Liver (tissue), 9 donors: ENCODE data around the gene PDZD2. TPM values are rescaled to one million over a fixed set of nuclear protein-coding genes. Genes with fewer than 3 reads are reported as not detected.
"Not testable (repeated sequence)": the region's sequence is repeated elsewhere in the genome, so short reads cannot be mapped to it uniquely, and the experiment has no call there.

ENCODE experiments used
- DNase-seq: peaks from one replicate; pipeline ENCODE4 v3.0.0-alpha.2; 2017; ENCODE audit warnings: low spot score
- H3K27ac ChIP-seq, 2 donors: one replicate each; pipeline ENCODE4 v1.7.0; 2013; ENCODE audit warnings: inconsistent platforms in 2 of 2, low read length in 2 of 2, control low read depth in 1 of 2, low read depth in 1 of 2, mild to moderate bottlenecking in 1 of 2
- H3K27me3 ChIP-seq, 4 donors: one replicate each; pipeline versions ENCODE4 v1.6.1 to v1.7.0; 2013; ENCODE audit warnings: low read length in 3 of 4, inconsistent platforms in 1 of 4, mild to moderate bottlenecking in 1 of 4, moderate library complexity in 1 of 4; ENCODE audit not compliant: control insufficient read depth in 4 of 4, insufficient read depth in 4 of 4
- H3K36me3 ChIP-seq, 4 donors: one replicate each; pipeline versions ENCODE4 v1.6.1 to v1.7.0; 2013; ENCODE audit warnings: low read length in 3 of 4, mild to moderate bottlenecking in 3 of 4, low read depth in 1 of 4, moderate library complexity in 1 of 4; ENCODE audit not compliant: control insufficient read depth in 4 of 4, insufficient read depth in 3 of 4
- H3K4me1 ChIP-seq, 4 donors: one replicate each; pipeline versions ENCODE4 v1.6.1 to v1.7.0; 2013; ENCODE audit warnings: low read length in 3 of 4, mild to moderate bottlenecking in 3 of 4, moderate library complexity in 1 of 4; ENCODE audit not compliant: control insufficient read depth in 4 of 4, insufficient read depth in 4 of 4
- H3K4me3 ChIP-seq, 3 donors: one replicate each; pipeline versions ENCODE4 v1.6.1 to v1.7.0; 2013; ENCODE audit warnings: low read length in 3 of 3, control low read depth in 1 of 3, low read depth in 1 of 3, mild to moderate bottlenecking in 1 of 3
- H3K9ac ChIP-seq, 2 donors: one replicate each; pipeline ENCODE4 v1.7.0; 2013; ENCODE audit warnings: low read length in 2 of 2, mild to moderate bottlenecking in 2 of 2, moderate library complexity in 2 of 2, control low read depth in 1 of 2, low read depth in 1 of 2
- H3K9me3 ChIP-seq, 4 donors: one replicate each; pipeline versions ENCODE4 v1.6.1 to v1.7.0; 2013; ENCODE audit warnings: low read length in 3 of 4; ENCODE audit not compliant: control insufficient read depth in 4 of 4
- EGR1 ChIP-seq, 2 donors: IDR thresholded peaks; 2 replicates each; pipeline ENCODE4 v1.6.1; 2016 to 2018; ENCODE audit warnings: antibody characterized with exemption in 2 of 2, low read depth in 2 of 2
- GABPA ChIP-seq, 2 donors: IDR thresholded peaks in 1 of 2; conservative IDR thresholded peaks in 1 of 2; 2 replicates each; pipeline ENCODE4 v1.6.1; 2016; ENCODE audit warnings: antibody characterized with exemption in 2 of 2, mild to moderate bottlenecking in 1 of 2, moderate library complexity in 1 of 2
- HNF4A ChIP-seq, 2 donors: conservative IDR thresholded peaks; 2 replicates each; pipeline ENCODE4 v1.6.1; 2016; ENCODE audit warnings: antibody characterized with exemption in 2 of 2, mild to moderate bottlenecking in 2 of 2
- MAX ChIP-seq: IDR thresholded peaks from 2 replicates; pipeline ENCODE4 v1.6.1; 2016; ENCODE audit warnings: antibody characterized with exemption
- NR2F2 ChIP-seq: IDR thresholded peaks from 2 replicates; pipeline ENCODE4 v1.6.1; 2016; ENCODE audit warnings: antibody characterized with exemption
- RAD21 ChIP-seq, 2 donors: IDR thresholded peaks; 2 replicates each; pipeline ENCODE4 v1.6.1; 2016; ENCODE audit warnings: antibody characterized with exemption in 2 of 2, mild to moderate bottlenecking in 2 of 2
- RXRA ChIP-seq, 2 donors: IDR thresholded peaks; 2 replicates each; pipeline ENCODE4 v1.6.1; 2017 to 2018; ENCODE audit warnings: antibody characterized with exemption in 2 of 2, mild to moderate bottlenecking in 1 of 2
- SP1 ChIP-seq: IDR thresholded peaks from 2 replicates; pipeline ENCODE4 v1.6.1; 2018; ENCODE audit warnings: antibody characterized with exemption, mild to moderate bottlenecking
- TAF1 ChIP-seq: conservative IDR thresholded peaks from 2 replicates; pipeline ENCODE4 v1.6.1; 2016; ENCODE audit warnings: antibody characterized with exemption, mild to moderate bottlenecking
- YY1 ChIP-seq: IDR thresholded peaks from 2 replicates; pipeline ENCODE4 v1.6.1; 2016; ENCODE audit warnings: antibody characterized with exemption, mild to moderate bottlenecking
- ZBTB33 ChIP-seq: IDR thresholded peaks from 2 replicates; pipeline ENCODE4 v1.6.1; 2016; ENCODE audit warnings: antibody characterized with exemption
- WGBS: extraction: QIAGEN DNeasy Blood & Tissue Kit; methylation state at CpG from one replicate; pipeline ENCODE4 v1.1.7; 2013; 5-methylcytosine and 5-hydroxymethylcytosine counted together
- polyA plus RNA-seq, 2 donors: library from polyadenylated mRNA; stranded (reverse) in 1 of 2; unstranded in 1 of 2; fragments of 200-250 nt in 1 of 2; fragments of >200 nt in 1 of 2; fragmentation: Nextera tagmentation in 1 of 2; extraction: Ambion mirVana in 1 of 2; gene quantifications; one replicate each; pipeline versions ENCODE4 v1.2.1 to v1.2.3, GENCODE V29; 2013 to 2015
- total RNA-seq, 2 donors: library from RNA; depleted of rRNA; stranded (reverse); fragments of >200 nt; gene quantifications; one replicate each; pipeline ENCODE4 v1.2.3, GENCODE V29; 2014
- TF ChIP-seq, protein P1 (sequence below): fragments of 150-350 bp; IDR thresholded peaks from 2 replicates; pipeline ENCODE4 v1.5.1; 2017; ENCODE audit warnings: improper control_type of control experiment, low read depth, low read length; ENCODE audit not compliant: missing input control
- TF ChIP-seq, protein P2 (sequence below): IDR thresholded peaks from 2 replicates; pipeline ENCODE4 v1.6.1; 2016; ENCODE audit warnings: antibody characterized with exemption
- donor health status: healthy.
- donor health status: healthy.
- donor health status: healthy.
- donor health status: healthy.
- donor health status: healthy.

PDZD2 gene
- total and polyA plus RNA-seq, 4 donors: 0.27 to 1.1 (median 0.54) TPM

GRCh38 chr5:31771500-31771899, 132.6 kb downstream of the PDZD2 start:
- Histone ChIP-seq H3K9ac (no peak overlapping the region), H3K27me3 (peaks cover 0 to 4% (median 0%) of the 10 kb centered on the region in 4 donors), H3K36me3 (no peaks in the 10 kb centered on the region), H3K9me3 (no peaks in the 10 kb centered on the region), H3K27ac (no peak overlapping the region), H3K4me3 (no peak overlapping the region), H3K4me1 (no peaks in the 10 kb centered on the region)
- 88% methylated on average over 2 of the region's 2 CpGs for WGBS
- no peak for DNase-seq
- no peak for TF ChIP-seq MAX
- TF ChIP-seq GABPA (IDR thresholded peaks at IDR 0.05 in 1 of 2, conservative IDR thresholded peaks at IDR 0.05 in 1 of 2): no peak
- no peak for TF ChIP-seq SP1
- no peak for TF ChIP-seq YY1
- no peak for TF ChIP-seq RXRA (IDR thresholded peaks at IDR 0.05)

DNA sequence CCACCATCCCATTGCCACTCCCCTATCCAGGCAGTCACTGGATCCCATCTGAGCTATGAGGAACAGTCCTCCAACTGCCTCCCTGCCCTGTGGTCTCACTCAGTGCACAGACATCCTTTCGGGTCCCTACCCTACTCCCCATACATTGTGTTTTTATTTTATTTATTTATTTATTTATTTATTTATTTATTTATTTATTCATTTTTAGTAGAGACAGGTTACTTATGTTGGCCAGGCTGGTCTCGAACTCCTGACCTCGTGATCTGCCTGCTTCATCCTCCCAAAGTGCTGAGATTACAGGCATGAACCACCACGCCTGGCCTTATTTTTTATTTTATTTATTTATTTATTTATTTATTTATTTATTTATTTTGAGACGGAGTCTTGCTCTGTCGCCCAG, 137.4 kb downstream of the PDZD2 start:
- WGBS: 91% methylated on average over 6 of the region's 6 CpGs
- H3K27me3 ChIP-seq, H3K36me3 ChIP-seq, H3K4me3 ChIP-seq, H3K4me1 ChIP-seq, H3K9me3 ChIP-seq, DNase-seq, H3K27ac ChIP-seq, H3K9ac ChIP-seq: not testable (repeated sequence)

GRCh38 chr5:31776976-31777651, 138.2 kb downstream of the PDZD2 start:
- DNase-seq: no peak
- Histone ChIP-seq H3K27ac (no peak overlapping the region), H3K36me3 (no peaks in the 10 kb centered on the region), H3K9me3 (no peaks in the 10 kb centered on the region), H3K9ac (no peak overlapping the region), H3K4me1 (no peaks in the 10 kb centered on the region), H3K4me3 (no peak overlapping the region), H3K27me3 (no peaks in the 10 kb centered on the region)
- TF ChIP-seq, protein P1, sequence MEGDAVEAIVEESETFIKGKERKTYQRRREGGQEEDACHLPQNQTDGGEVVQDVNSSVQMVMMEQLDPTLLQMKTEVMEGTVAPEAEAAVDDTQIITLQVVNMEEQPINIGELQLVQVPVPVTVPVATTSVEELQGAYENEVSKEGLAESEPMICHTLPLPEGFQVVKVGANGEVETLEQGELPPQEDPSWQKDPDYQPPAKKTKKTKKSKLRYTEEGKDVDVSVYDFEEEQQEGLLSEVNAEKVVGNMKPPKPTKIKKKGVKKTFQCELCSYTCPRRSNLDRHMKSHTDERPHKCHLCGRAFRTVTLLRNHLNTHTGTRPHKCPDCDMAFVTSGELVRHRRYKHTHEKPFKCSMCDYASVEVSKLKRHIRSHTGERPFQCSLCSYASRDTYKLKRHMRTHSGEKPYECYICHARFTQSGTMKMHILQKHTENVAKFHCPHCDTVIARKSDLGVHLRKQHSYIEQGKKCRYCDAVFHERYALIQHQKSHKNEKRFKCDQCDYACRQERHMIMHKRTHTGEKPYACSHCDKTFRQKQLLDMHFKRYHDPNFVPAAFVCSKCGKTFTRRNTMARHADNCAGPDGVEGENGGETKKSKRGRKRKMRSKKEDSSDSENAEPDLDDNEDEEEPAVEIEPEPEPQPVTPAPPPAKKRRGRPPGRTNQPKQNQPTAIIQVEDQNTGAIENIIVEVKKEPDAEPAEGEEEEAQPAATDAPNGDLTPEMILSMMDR: no peak
- TF ChIP-seq ZBTB33 (no peak), YY1 (no peak), HNF4A (conservative IDR thresholded peaks at IDR 0.05) (no peak), EGR1 (IDR thresholded peaks at IDR 0.05; ENCODE audit: low read depth in 2 of 2) (no peak), RXRA (IDR thresholded peaks at IDR 0.05) (no peak), RAD21 (IDR thresholded peaks at IDR 0.05) (no peak), TAF1 (no peak), NR2F2 (no peak)
- TF ChIP-seq, protein P2, sequence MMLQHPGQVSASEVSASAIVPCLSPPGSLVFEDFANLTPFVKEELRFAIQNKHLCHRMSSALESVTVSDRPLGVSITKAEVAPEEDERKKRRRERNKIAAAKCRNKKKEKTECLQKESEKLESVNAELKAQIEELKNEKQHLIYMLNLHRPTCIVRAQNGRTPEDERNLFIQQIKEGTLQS: no peak
- WGBS: 90% methylated on average over 41 of the region's 41 CpGs
